SK-N-SH treated with all-trans-retinoic acid at 6 μM for 48 hours (cell line): ENCODE measurements around the gene RFXAP.

Experiments used
- CSRNP3 ChIP-seq: fragments of 250-450 bp; sonication (Bioruptor Pico); IDR thresholded peaks from 2 replicates; pipeline ENCODE4 v1.5.1; 2021; ENCODE audit warnings: mild to moderate bottlenecking, moderate library complexity
- ESRRG ChIP-seq: fragments of 250-450 bp; sonication (Bioruptor Pico); IDR thresholded peaks from 2 replicates; pipeline ENCODE4 v1.6.1; 2021; ENCODE audit warnings: mild to moderate bottlenecking
- OSR1 ChIP-seq: fragments of 250-450 bp; sonication (Bioruptor Pico); IDR thresholded peaks from 2 replicates; pipeline ENCODE4 v1.8.0; 2022; ENCODE audit warnings: moderate library complexity, mild to moderate bottlenecking, inconsistent platforms
- POU6F1 ChIP-seq: fragments of 250-450 bp; sonication (Bioruptor Pico); IDR thresholded peaks from 2 replicates; pipeline ENCODE4 v1.8.0; 2021; ENCODE audit warnings: low read depth, mild to moderate bottlenecking, moderate library complexity, borderline replicate concordance
- TSHZ2 ChIP-seq: fragments of 250-450 bp; sonication (Bioruptor Pico); IDR thresholded peaks from 2 replicates; pipeline ENCODE4 v1.5.0; 2020; ENCODE audit warnings: mild to moderate bottlenecking, moderate library complexity
- ZFP3 ChIP-seq: fragments of 250-450 bp; sonication (Bioruptor Pico); IDR thresholded peaks from 2 replicates; pipeline ENCODE4 v1.5.0; 2020; ENCODE audit warnings: mild to moderate bottlenecking, moderate library complexity
- ZFP30 ChIP-seq: fragments of 450-650 bp; formaldehyde crosslinking; IDR thresholded peaks from 2 replicates; pipeline ENCODE4 v1.5.0; 2022; ENCODE audit warnings: mild to moderate bottlenecking, moderate library complexity
- ZNF565 ChIP-seq: fragments of 450-650 bp; formaldehyde crosslinking; conservative IDR thresholded peaks from 2 replicates; pipeline ENCODE4 v1.5.0; 2020; ENCODE audit warnings: low read depth, mild to moderate bottlenecking, moderate library complexity
- ZNF70 ChIP-seq: fragments of 450-650 bp; formaldehyde crosslinking; IDR thresholded peaks from 2 replicates; pipeline ENCODE4 v1.5.0; 2020; ENCODE audit warnings: mild to moderate bottlenecking, moderate library complexity
- TF ChIP-seq, protein P1 (sequence below): fragments of 250-450 bp; sonication (Bioruptor Pico); IDR thresholded peaks from 2 replicates; pipeline ENCODE4 v1.5.1; 2020; ENCODE audit warnings: low read depth, mild to moderate bottlenecking, moderate library complexity
- TF ChIP-seq, protein P2 (sequence below): fragments of 250-450 bp; sonication (Bioruptor Pico); IDR thresholded peaks from 2 replicates; pipeline ENCODE4 v1.8.0; 2020; ENCODE audit warnings: mild to moderate bottlenecking, moderate library complexity, borderline replicate concordance

DNA sequence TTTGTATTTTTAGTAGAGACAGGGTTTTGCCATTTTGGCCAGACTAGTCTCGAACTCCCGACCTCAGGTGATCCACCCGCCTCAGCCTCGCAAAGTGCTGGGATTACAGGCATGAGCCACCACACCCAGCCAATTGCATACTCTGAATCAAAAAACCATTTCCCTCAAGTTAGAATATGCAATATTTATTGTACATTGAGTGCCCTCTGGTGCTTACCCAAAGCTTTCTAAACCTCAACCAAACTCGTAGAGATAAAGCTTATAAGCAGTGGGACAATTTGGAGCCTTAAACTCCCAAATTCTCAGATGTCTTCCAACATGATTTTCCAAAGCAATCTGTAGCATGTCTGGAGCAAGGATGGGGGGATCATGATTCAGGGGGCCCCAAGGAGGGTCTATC is 22.4 kb downstream of the RFXAP start:
- TF ChIP-seq, protein P1, sequence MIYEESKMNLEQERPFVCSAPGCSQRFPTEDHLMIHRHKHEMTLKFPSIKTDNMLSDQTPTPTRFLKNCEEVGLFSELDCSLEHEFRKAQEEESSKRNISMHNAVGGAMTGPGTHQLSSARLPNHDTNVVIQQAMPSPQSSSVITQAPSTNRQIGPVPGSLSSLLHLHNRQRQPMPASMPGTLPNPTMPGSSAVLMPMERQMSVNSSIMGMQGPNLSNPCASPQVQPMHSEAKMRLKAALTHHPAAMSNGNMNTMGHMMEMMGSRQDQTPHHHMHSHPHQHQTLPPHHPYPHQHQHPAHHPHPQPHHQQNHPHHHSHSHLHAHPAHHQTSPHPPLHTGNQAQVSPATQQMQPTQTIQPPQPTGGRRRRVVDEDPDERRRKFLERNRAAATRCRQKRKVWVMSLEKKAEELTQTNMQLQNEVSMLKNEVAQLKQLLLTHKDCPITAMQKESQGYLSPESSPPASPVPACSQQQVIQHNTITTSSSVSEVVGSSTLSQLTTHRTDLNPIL (CRISPR knock-in tag) = no peak
- TF ChIP-seq ZFP30 (CRISPR knock-in tag) (no peak), OSR1 (CRISPR knock-in tag) (no peak), ESRRG (CRISPR knock-in tag) (no peak), POU6F1 (CRISPR knock-in tag) (no peak), TSHZ2 (CRISPR knock-in tag) (no peak), CSRNP3 (CRISPR knock-in tag) (no peak), ZFP3 (CRISPR knock-in tag) (no peak), ZNF70 (CRISPR knock-in tag) (no peak), ZNF565 (no peak)
- TF ChIP-seq, protein P2, sequence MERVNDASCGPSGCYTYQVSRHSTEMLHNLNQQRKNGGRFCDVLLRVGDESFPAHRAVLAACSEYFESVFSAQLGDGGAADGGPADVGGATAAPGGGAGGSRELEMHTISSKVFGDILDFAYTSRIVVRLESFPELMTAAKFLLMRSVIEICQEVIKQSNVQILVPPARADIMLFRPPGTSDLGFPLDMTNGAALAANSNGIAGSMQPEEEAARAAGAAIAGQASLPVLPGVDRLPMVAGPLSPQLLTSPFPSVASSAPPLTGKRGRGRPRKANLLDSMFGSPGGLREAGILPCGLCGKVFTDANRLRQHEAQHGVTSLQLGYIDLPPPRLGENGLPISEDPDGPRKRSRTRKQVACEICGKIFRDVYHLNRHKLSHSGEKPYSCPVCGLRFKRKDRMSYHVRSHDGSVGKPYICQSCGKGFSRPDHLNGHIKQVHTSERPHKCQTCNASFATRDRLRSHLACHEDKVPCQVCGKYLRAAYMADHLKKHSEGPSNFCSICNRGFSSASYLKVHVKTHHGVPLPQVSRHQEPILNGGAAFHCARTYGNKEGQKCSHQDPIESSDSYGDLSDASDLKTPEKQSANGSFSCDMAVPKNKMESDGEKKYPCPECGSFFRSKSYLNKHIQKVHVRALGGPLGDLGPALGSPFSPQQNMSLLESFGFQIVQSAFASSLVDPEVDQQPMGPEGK (CRISPR knock-in tag) = no peak
